Type B pancreatic cell (in vitro differentiated cells): ENCODE measurements around the gene TMEM127. TPM values are rescaled to one million over a fixed set of nuclear protein-coding genes. Genes with fewer than 3 reads are reported as not detected.
A peak's percentile ranks its signal among the peaks of the same experiment; 100 is the strongest.

Source experiments
- DNase-seq: peaks from one replicate; pipeline ENCODE4 v3.0.0; 2021; ENCODE audit warnings: mixed read lengths; ENCODE audit not compliant: unreplicated experiment; ENCODE audit errors: extremely low spot score
- H3K27ac Mint-ChIP-seq: 2 replicates; pipeline ENCODE4 v1.8.0; 2021; ENCODE audit warnings: mild to moderate bottlenecking, mixed read lengths
- H3K27me3 Mint-ChIP-seq: 2 replicates; pipeline ENCODE4 v1.8.0; 2021; ENCODE audit warnings: mixed read lengths
- H3K36me3 Mint-ChIP-seq: 2 replicates; pipeline ENCODE4 v1.8.0; 2021; ENCODE audit warnings: mixed read lengths
- H3K4me1 Mint-ChIP-seq: one replicate; pipeline ENCODE4 v1.8.0; 2021; ENCODE audit warnings: mixed read lengths; ENCODE audit not compliant: unreplicated experiment
- H3K4me3 Mint-ChIP-seq: 2 replicates; pipeline ENCODE4 v1.8.0; 2021; ENCODE audit warnings: mild to moderate bottlenecking, mixed read lengths
- H3K9me3 Mint-ChIP-seq: 2 replicates; pipeline ENCODE4 v1.8.0; 2021; ENCODE audit warnings: mixed read lengths
- total RNA-seq: library from RNA; stranded (reverse); gene quantifications from 2 replicates; pipeline ENCODE4 v1.2.1, GENCODE V29; 2021; ENCODE audit warnings: low replicate concordance
- TF ChIP-seq, protein P1 (sequence below): fragments of 200-600 bp; sonication (generic); conservative IDR thresholded peaks from 2 replicates; pipeline ENCODE4 v1.5.0; 2021; ENCODE audit warnings: antibody characterized with exemption, mild to moderate bottlenecking

The TMEM127 gene
- total RNA-seq, 1 donor from 2014 or later = 40.5 TPM

- Mint-ChIP-seq H3K36me3 (peaks cover 12% of the 10 kb centered on the region), H3K27me3 (no peaks in the 10 kb centered on the region), H3K4me1 (peaks cover 32% of the 10 kb centered on the region), H3K4me3 (peak overlapping the region; percentile 19), H3K9me3 (no peaks in the 10 kb centered on the region), H3K27ac (no peak overlapping the region)
- TF ChIP-seq, protein P1, sequence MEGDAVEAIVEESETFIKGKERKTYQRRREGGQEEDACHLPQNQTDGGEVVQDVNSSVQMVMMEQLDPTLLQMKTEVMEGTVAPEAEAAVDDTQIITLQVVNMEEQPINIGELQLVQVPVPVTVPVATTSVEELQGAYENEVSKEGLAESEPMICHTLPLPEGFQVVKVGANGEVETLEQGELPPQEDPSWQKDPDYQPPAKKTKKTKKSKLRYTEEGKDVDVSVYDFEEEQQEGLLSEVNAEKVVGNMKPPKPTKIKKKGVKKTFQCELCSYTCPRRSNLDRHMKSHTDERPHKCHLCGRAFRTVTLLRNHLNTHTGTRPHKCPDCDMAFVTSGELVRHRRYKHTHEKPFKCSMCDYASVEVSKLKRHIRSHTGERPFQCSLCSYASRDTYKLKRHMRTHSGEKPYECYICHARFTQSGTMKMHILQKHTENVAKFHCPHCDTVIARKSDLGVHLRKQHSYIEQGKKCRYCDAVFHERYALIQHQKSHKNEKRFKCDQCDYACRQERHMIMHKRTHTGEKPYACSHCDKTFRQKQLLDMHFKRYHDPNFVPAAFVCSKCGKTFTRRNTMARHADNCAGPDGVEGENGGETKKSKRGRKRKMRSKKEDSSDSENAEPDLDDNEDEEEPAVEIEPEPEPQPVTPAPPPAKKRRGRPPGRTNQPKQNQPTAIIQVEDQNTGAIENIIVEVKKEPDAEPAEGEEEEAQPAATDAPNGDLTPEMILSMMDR = no peak
- DNase-seq = no peak
These were observed 16.1 kb downstream of the TMEM127 start for GRCh38 chr2:96249654-96250053.

GRCh38 chr2:96248624-96249023 is 17.2 kb downstream of the TMEM127 start:
- TF ChIP-seq, protein P1 = no peak
- no peak for DNase-seq
- no peaks in the 10 kb centered on the region for H3K27me3 Mint-ChIP-seq
- peaks cover 8% of the 10 kb centered on the region for H3K36me3 Mint-ChIP-seq
- no peak overlapping the region for H3K27ac Mint-ChIP-seq
- no peaks in the 10 kb centered on the region for H3K9me3 Mint-ChIP-seq
- no peak overlapping the region for H3K4me3 Mint-ChIP-seq
- peaks cover 32% of the 10 kb centered on the region for H3K4me1 Mint-ChIP-seq

- H3K27me3 Mint-ChIP-seq = no peaks in the 10 kb centered on the region
- no peak for DNase-seq
- TF ChIP-seq, protein P1 = no peak
- H3K4me1 Mint-ChIP-seq = peaks cover 32% of the 10 kb centered on the region
- H3K27ac Mint-ChIP-seq = no peak overlapping the region
- no peak overlapping the region for H3K4me3 Mint-ChIP-seq
- no peaks in the 10 kb centered on the region for H3K9me3 Mint-ChIP-seq
- peaks cover 4% of the 10 kb centered on the region for H3K36me3 Mint-ChIP-seq
These were observed 17.9 kb downstream of the TMEM127 start for GRCh38 chr2:96247896-96248295.

DNA sequence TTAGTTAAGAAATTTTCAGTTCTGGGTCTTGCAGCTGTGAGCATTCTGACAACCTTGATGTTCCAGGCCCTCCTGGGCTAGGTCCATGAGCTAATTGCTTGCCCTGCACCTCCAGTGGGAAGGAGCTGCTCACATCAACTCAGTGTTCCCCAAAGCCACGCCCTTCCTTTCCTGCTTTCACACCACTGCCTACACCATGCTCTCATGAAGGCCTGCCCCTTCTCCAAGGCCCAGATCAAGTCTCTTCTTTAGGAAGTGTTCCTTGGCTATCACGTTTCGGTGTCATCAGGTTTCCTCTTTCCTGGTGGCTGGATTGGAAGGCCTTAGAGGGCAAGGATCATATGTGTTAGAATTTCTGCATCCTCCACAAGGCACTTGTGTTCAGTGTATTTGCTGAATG is 18.8 kb downstream of the TMEM127 start:
- no peak for DNase-seq
- no peaks in the 10 kb centered on the region for H3K9me3 Mint-ChIP-seq
- H3K36me3 Mint-ChIP-seq = peaks cover 1% of the 10 kb centered on the region
- no peak overlapping the region for H3K4me3 Mint-ChIP-seq
- no peak overlapping the region for H3K27ac Mint-ChIP-seq
- H3K27me3 Mint-ChIP-seq = no peaks in the 10 kb centered on the region
- TF ChIP-seq, protein P1 = no peak
- H3K4me1 Mint-ChIP-seq = peaks cover 29% of the 10 kb centered on the region

- Mint-ChIP-seq H3K36me3 (no peaks in the 10 kb centered on the region), H3K4me1 (peaks cover 22% of the 10 kb centered on the region), H3K27ac (no peak overlapping the region), H3K9me3 (no peaks in the 10 kb centered on the region), H3K4me3 (no peak overlapping the region), H3K27me3 (no peaks in the 10 kb centered on the region)
- DNase-seq = no peak
- TF ChIP-seq, protein P1 = no peak
These were observed 20.0 kb downstream of the TMEM127 start for GRCh38 chr2:96245609-96246390.
